Testis (tissue), 3 donors: ENCODE data around the gene CUX1. TPM values are rescaled to one million over a fixed set of nuclear protein-coding genes. Genes with fewer than 3 reads are reported as not detected.

ENCODE experiments used
- DNase-seq: peaks from one replicate; pipeline ENCODE4 v3.0.0-alpha.2; 2019
- H3K27ac ChIP-seq, 2 donors: fragments of 200-600 bp; sonication (generic); one replicate each; pipeline ENCODE4 v1.5.1; 2019
- H3K27me3 ChIP-seq: fragments of 200-600 bp; sonication (generic); one replicate; pipeline ENCODE4 v1.5.1; 2019
- H3K36me3 ChIP-seq: fragments of 200-600 bp; sonication (generic); one replicate; pipeline ENCODE4 v1.5.1; 2017; ENCODE audit warnings: low read depth; ENCODE audit errors: missing control alignments
- H3K4me1 ChIP-seq: fragments of 200-600 bp; sonication (generic); one replicate; pipeline ENCODE4 v1.5.1; 2019
- H3K4me3 ChIP-seq, 2 donors: fragments of 200-600 bp; sonication (generic); one replicate each; pipeline ENCODE4 v1.5.1; 2017 to 2019
- H3K9me3 ChIP-seq: fragments of 200-600 bp; sonication (generic); one replicate; pipeline ENCODE4 v1.5.1; 2017
- CTCF ChIP-seq, 3 experiments: fragments of 450-650 bp in 2 of 3; fragments of 200-600 bp in 1 of 3; sonication (generic) in 1 of 3; IDR thresholded peaks; one replicate each; pipeline ENCODE4 v1.5.1; 2016 to 2019; ENCODE audit warnings: antibody characterized with exemption in 3 of 3, mild to moderate bottlenecking in 2 of 3, moderate library complexity in 1 of 3
- POLR2A ChIP-seq: fragments of 450-650 bp; IDR thresholded peaks from one replicate; pipeline ENCODE4 v1.6.1; 2017; ENCODE audit warnings: antibody characterized with exemption, mild to moderate bottlenecking, moderate library complexity
- WGBS, 2 donors: methylation state at CpG; one replicate each; pipeline ENCODE4 v1.1.5; 2018; 5-methylcytosine and 5-hydroxymethylcytosine counted together
- intact Hi-C: fragments of 100-400 bp; cut with DNase I; formaldehyde crosslinking; loops from one replicate; pipeline ENCODE4 v1.15.1; 2023; ENCODE audit warnings: low total_unique reads
- polyA plus RNA-seq: library from polyadenylated mRNA; stranded (reverse); fragments of 350-450 nt; fragmentation: Illumina TruSeq; extraction: RNeasy Lipid Tissue Mini Kit (QIAGEN cat#74804); gene quantifications from one replicate; pipeline ENCODE4 v1.2.3, GENCODE V29; 2014; ENCODE audit warnings: low read depth, low replicate concordance; ENCODE audit not compliant: insufficient read depth
- total RNA-seq, 2 donors: library from RNA; depleted of rRNA; stranded (reverse); fragments of >200 nt; gene quantifications; one replicate each; pipeline ENCODE4 v1.2.3, GENCODE V29; 2016

The CUX1 gene
- total and polyA plus RNA-seq, 3 donors from 2014 or later = 30.8 to 46.3 (median 43.1) TPM

- H3K27me3 ChIP-seq = no peaks in the 10 kb centered on the region
- intact Hi-C loops = loop anchor here (10.0 kb wide), 1 partner anchor 720 kb away; no protein-coding TSS in a partner anchor
- WGBS, 2 donors = 58 to 69% methylated on average over 8 to 13 of the region's 13 CpGs
- H3K4me1 ChIP-seq = no peaks in the 10 kb centered on the region
- no peak overlapping the region for H3K4me3 ChIP-seq
- H3K9me3 ChIP-seq = no peaks in the 10 kb centered on the region
- DNase-seq = no peak
- H3K36me3 ChIP-seq = no peaks in the 10 kb centered on the region
- H3K27ac ChIP-seq = no peak overlapping the region
- TF ChIP-seq POLR2A = no peak
- TF ChIP-seq CTCF (IDR thresholded peaks at IDR 0.05) = no peak
Observed at GRCh38 chr7:102264367-102264891, 447.0 kb downstream of the CUX1 start.

- H3K4me3 ChIP-seq = no peak overlapping the region
- no peaks in the 10 kb centered on the region for H3K9me3 ChIP-seq
- H3K36me3 ChIP-seq = no peaks in the 10 kb centered on the region
- no peak for DNase-seq
- no peaks in the 10 kb centered on the region for H3K27me3 ChIP-seq
- no peak for TF ChIP-seq CTCF (IDR thresholded peaks at IDR 0.05)
- TF ChIP-seq POLR2A = no peak
- H3K4me1 ChIP-seq = no peaks in the 10 kb centered on the region
- intact Hi-C loops = loop anchor here (10.0 kb wide), 1 partner anchor 722 kb away; no protein-coding TSS in a partner anchor
- 83 to 87% methylated on average over 14 of the region's 14 CpGs for WGBS, 2 donors
- H3K27ac ChIP-seq = no peak overlapping the region
Observed at GRCh38 chr7:102266541-102266940, 449.1 kb downstream of the CUX1 start.

- no peaks in the 10 kb centered on the region for H3K27me3 ChIP-seq
- no peak overlapping the region for H3K4me3 ChIP-seq
- 89 to 95% methylated on average over 10 of the region's 10 CpGs for WGBS, 2 donors
- TF ChIP-seq POLR2A (no peak), CTCF (IDR thresholded peaks at IDR 0.05) (no peak)
- DNase-seq = no peak
- H3K36me3 ChIP-seq = no peaks in the 10 kb centered on the region
- no peaks in the 10 kb centered on the region for H3K9me3 ChIP-seq
- intact Hi-C loops = loop anchor here (10.0 kb wide), 1 partner anchor 724 kb away; no protein-coding TSS in a partner anchor
- no peaks in the 10 kb centered on the region for H3K4me1 ChIP-seq
- no peak overlapping the region for H3K27ac ChIP-seq
Observed at GRCh38 chr7:102268635-102269034, 451.2 kb downstream of the CUX1 start.

GRCh38 chr7:102270178-102270887, 452.9 kb downstream of the CUX1 start:
- Histone ChIP-seq H3K27ac (no peak overlapping the region), H3K27me3 (no peaks in the 10 kb centered on the region), H3K9me3 (no peaks in the 10 kb centered on the region), H3K4me3 (no peak overlapping the region), H3K36me3 (no peaks in the 10 kb centered on the region), H3K4me1 (no peaks in the 10 kb centered on the region)
- intact Hi-C loops = no loop called here
- 75 to 81% methylated on average over 12 to 13 of the region's 13 CpGs for WGBS, 2 donors
- DNase-seq = no peak
- TF ChIP-seq CTCF (IDR thresholded peaks at IDR 0.05) (no peak), POLR2A (no peak)
